ENCODE results near the gene HCK. TPM values are rescaled to one million over a fixed set of nuclear protein-coding genes. Genes with fewer than 3 reads are reported as not detected.

The HCK gene
- total RNA-seq, 2 experiments from 2014 or later = not detected

DNA sequence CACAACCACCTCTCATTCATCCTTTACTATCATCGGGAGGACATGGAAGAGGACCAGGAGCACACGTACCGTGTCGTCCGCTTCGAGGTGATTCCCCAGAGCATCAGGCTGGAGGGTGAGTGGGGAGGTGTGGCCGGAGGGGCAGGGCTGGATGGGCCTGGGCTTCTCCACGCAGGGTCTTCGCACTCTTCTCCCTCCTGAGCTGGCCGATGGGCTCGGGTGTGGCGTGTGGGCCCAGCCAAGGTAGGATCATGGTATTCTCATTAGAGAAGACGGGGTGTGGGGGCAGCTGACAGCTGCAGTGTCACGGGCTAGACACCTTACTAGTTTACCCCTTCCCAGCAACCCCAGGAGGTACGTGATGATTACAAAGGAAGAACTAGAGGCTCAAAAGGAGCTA, 90.9 kb downstream of the HCK start:
- CTCF ChIA-PET = interaction anchor here (0.6 kb wide), 1 partner anchor 110 kb away, joined by 4 read pairs; no protein-coding TSS in a partner anchor
- Mint-ChIP-seq H3K9me3 (no peaks in the 10 kb centered on the region), H3K4me1 (ENCODE audit: low read depth) (no peaks in the 10 kb centered on the region), H3K27me3 (ENCODE audit: low read depth) (no peaks in the 10 kb centered on the region), H3K27ac (no peak overlapping the region), H3K4me3 (no peak overlapping the region), H3K36me3 (ENCODE audit: low read depth) (peaks cover 49% of the 10 kb centered on the region)
- DNase-seq = no peak
- intact Hi-C loops (cut with micrococcal nuclease) = no loop called here

DNA sequence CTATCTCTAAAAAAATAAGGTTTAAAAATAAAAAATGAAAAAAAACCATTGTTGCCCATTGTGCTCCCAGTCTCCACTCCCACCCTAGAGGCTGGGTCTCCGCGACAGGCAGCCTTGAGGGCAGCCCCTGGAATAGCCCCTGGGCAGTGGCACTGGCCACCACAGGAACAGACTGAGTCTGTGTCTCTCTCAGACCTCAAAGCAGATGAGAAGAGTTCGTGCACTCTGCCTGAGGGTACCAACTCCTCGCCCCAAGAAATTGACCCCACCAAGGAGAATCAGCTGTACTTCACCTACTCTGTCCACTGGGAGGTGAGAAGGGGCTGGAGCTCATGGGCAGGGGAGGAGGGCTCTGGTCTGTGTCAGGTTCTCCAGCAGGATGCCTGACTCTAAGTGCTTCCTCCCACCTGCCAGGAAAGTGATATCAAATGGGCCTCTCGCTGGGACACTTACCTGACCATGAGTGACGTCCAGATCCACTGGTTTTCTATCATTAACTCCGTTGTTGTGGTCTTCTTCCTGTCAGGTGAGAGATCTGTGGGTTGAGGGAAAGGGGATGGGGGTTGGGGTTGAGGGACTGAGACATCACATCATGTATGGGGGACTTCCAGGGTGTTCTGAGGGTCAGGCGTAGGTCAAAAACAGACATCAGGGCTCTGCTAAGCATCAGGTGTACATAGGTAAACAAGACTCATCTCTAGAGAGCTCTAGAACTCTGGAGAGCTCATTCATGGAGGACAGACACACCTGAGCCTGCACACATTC, 93.0 kb downstream of the HCK start:
- Mint-ChIP-seq H3K4me3 (no peak overlapping the region), H3K9me3 (no peaks in the 10 kb centered on the region), H3K27ac (no peak overlapping the region), H3K27me3 (ENCODE audit: low read depth) (no peaks in the 10 kb centered on the region), H3K36me3 (ENCODE audit: low read depth) (peaks cover 42% of the 10 kb centered on the region), H3K4me1 (ENCODE audit: low read depth) (no peaks in the 10 kb centered on the region)
- DNase-seq = no peak
- CTCF ChIA-PET = no interaction called here
- intact Hi-C loops (cut with micrococcal nuclease) = no loop called here

DNA sequence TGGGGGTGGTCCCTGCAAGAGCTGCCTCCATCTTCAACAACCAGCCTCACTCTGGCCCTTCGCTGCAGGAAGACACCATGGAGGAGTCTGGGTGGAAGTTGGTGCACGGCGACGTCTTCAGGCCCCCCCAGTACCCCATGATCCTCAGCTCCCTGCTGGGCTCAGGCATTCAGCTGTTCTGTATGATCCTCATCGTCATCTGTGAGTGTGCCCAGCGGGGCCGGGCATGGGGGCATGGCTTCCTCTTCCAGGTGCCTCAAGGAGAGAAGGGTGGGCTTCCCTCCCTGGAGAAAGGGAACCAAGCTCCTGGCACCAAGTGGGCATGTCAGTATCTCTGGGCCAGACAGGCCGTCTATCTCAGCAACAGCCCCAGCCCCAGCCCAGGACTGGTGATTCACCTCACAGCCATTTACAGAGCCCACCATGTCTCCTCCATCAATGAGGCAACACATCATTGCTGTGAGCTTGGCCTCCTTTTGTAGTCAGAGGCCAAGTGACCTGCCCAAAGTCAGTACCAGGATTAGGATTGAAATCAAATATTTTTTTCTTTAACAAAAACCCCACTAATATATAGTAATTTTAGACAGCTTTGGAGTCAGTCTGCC, 97.6 kb downstream of the HCK start:
- intact Hi-C loops (cut with micrococcal nuclease) = no loop called here
- Mint-ChIP-seq H3K27ac (no peak overlapping the region), H3K36me3 (ENCODE audit: low read depth) (peaks cover 40% of the 10 kb centered on the region), H3K4me3 (no peak overlapping the region), H3K4me1 (ENCODE audit: low read depth) (no peaks in the 10 kb centered on the region), H3K27me3 (ENCODE audit: low read depth) (no peaks in the 10 kb centered on the region), H3K9me3 (no peaks in the 10 kb centered on the region)
- CTCF ChIA-PET = interaction anchor here (0.5 to 0.7 kb wide), 2 partner anchors 59 to 222 kb away, joined by 3 read pairs; no protein-coding TSS in a partner anchor
- no peak for DNase-seq

DNA sequence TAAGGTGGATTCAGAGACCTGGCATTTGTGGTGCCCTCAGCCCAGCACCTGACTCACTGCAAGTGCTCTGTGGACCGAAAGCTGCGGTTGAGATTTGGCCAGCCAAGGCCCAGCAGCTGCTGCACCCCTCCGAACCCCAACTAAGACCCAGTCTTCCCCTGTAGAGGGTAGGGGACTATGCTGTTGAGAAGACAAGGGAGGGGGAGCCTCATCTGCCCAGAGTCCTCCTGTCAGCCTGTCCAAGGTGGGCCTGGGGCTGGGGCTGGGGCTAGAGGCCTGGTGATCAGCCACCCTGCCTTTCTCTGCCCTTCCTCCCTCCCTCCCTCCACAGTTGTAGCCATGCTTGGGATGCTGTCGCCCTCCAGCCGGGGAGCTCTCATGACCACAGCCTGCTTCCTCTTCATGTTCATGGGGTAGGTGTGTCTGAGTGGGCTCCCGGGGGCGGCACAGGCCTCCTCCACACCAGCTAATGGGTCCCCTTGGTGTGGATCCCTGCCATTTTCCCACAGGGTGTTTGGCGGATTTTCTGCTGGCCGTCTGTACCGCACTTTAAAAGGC, 98.3 kb downstream of the HCK start:
- H3K27me3 Mint-ChIP-seq (ENCODE audit: low read depth) = no peaks in the 10 kb centered on the region
- peaks cover 43% of the 10 kb centered on the region for H3K36me3 Mint-ChIP-seq (ENCODE audit: low read depth)
- no peak for DNase-seq
- H3K4me1 Mint-ChIP-seq (ENCODE audit: low read depth) = no peaks in the 10 kb centered on the region
- no peak overlapping the region for H3K27ac Mint-ChIP-seq
- CTCF ChIA-PET = interaction anchor here (0.5 to 0.7 kb wide), 2 partner anchors 60 to 222 kb away, joined by 3 read pairs; no protein-coding TSS in a partner anchor
- H3K4me3 Mint-ChIP-seq = no peak overlapping the region
- no peaks in the 10 kb centered on the region for H3K9me3 Mint-ChIP-seq
- intact Hi-C loops (cut with micrococcal nuclease) = no loop called here

Other genes starting within 250 kb of the HCK start
- under 1 TPM in 1 of 2 experiments, not detected in 1; 0.17 TPM for gene MYLK2, start 232.9 kb upstream of the HCK start, total RNA-seq
- gene FOXS1, start 206.6 kb upstream of the HCK start, total RNA-seq = not detected
- gene DUSP15, start 181.7 kb upstream of the HCK start, total RNA-seq = not detected
- not detected for gene TTLL9, start 181.6 kb upstream of the HCK start, total RNA-seq
- gene PDRG1, start 100.2 kb upstream of the HCK start, total RNA-seq = 10 to 100 TPM; 17.4 to 19.3 TPM
- under 1 TPM; 0.02 TPM for gene XKR7, start 84.1 kb upstream of the HCK start, total RNA-seq
- gene CCM2L, start 41.8 kb upstream of the HCK start, total RNA-seq = not detected
- 10 to 100 TPM; 37.9 to 39.1 TPM for gene TM9SF4, start 57.5 kb downstream of the HCK start, total RNA-seq
- gene PLAGL2, start 155.5 kb downstream of the HCK start, total RNA-seq = 10 to 100 TPM; 63.3 to 64.9 TPM
- gene POFUT1, start 155.6 kb downstream of the HCK start, total RNA-seq = 10 to 100 TPM; 37.1 to 38.9 TPM
- gene KIF3B, start 225.4 kb downstream of the HCK start, total RNA-seq = 10 to 100 TPM; 27.4 to 27.6 TPM